Measurements from ENCODE around the gene BLM. TPM values are rescaled to one million over a fixed set of nuclear protein-coding genes. Genes with fewer than 3 reads are reported as not detected.

Gene BLM
- total RNA-seq, 2 donors from 2014 or later, result 19.3 to 26.7 TPM

- H3K9me3 ChIP-seq, result no peaks in the 10 kb centered on the region
- H3K4me3 ChIP-seq, result no peak overlapping the region
- H3K36me3 ChIP-seq, result no peaks in the 10 kb centered on the region
- H3K27me3 ChIP-seq, result no peaks in the 10 kb centered on the region
- H3K4me1 ChIP-seq, result no peaks in the 10 kb centered on the region
- TF ChIP-seq CTCF (IDR thresholded peaks at IDR 0.05), result no peak
- no peak for DNase-seq (ENCODE audit: low spot score)
- H3K27ac ChIP-seq, result no peak overlapping the region
Observed at GRCh38 chr15:90808517-90809235, 91.5 kb downstream of the BLM start.

- Histone ChIP-seq H3K36me3 (no peaks in the 10 kb centered on the region), H3K4me3 (no peak overlapping the region), H3K9me3 (no peaks in the 10 kb centered on the region), H3K27me3 (no peaks in the 10 kb centered on the region), H3K27ac (no peak overlapping the region), H3K4me1 (no peaks in the 10 kb centered on the region)
- DNase-seq (ENCODE audit: low spot score), result no peak
- no peak for TF ChIP-seq CTCF (IDR thresholded peaks at IDR 0.05)
Observed at GRCh38 chr15:90809536-90809935, 92.4 kb downstream of the BLM start.

GRCh38 chr15:90810354-90810753 lies 93.2 kb downstream of the BLM start:
- Histone ChIP-seq H3K9me3 (no peaks in the 10 kb centered on the region), H3K36me3 (no peaks in the 10 kb centered on the region), H3K4me3 (no peak overlapping the region), H3K4me1 (no peaks in the 10 kb centered on the region), H3K27ac (no peak overlapping the region), H3K27me3 (no peaks in the 10 kb centered on the region)
- TF ChIP-seq CTCF (IDR thresholded peaks at IDR 0.05), result no peak
- peak; percentile 34 for DNase-seq (ENCODE audit: low spot score)

- TF ChIP-seq CTCF (IDR thresholded peaks at IDR 0.05), result no peak
- no peak overlapping the region for H3K27ac ChIP-seq
- no peaks in the 10 kb centered on the region for H3K9me3 ChIP-seq
- H3K36me3 ChIP-seq, result no peaks in the 10 kb centered on the region
- H3K27me3 ChIP-seq, result no peaks in the 10 kb centered on the region
- no peak overlapping the region for H3K4me3 ChIP-seq
- DNase-seq (ENCODE audit: low spot score), result no peak
- H3K4me1 ChIP-seq, result no peaks in the 10 kb centered on the region
Observed at GRCh38 chr15:90812171-90812957, 95.2 kb downstream of the BLM start.

- TF ChIP-seq CTCF (IDR thresholded peaks at IDR 0.05), result no peak
- no peaks in the 10 kb centered on the region for H3K36me3 ChIP-seq
- no peaks in the 10 kb centered on the region for H3K4me1 ChIP-seq
- H3K4me3 ChIP-seq, result no peak overlapping the region
- DNase-seq (ENCODE audit: low spot score), result peak; percentile 57
- no peaks in the 10 kb centered on the region for H3K27me3 ChIP-seq
- no peak overlapping the region for H3K27ac ChIP-seq
- H3K9me3 ChIP-seq, result no peaks in the 10 kb centered on the region
Observed at GRCh38 chr15:90812958-90813265, 95.8 kb downstream of the BLM start.

All from right atrium auricular region (tissue), 2 donors.